Lower leg skin (tissue), 3 donors: Measurements from ENCODE around the gene PDGFD.

ENCODE experiments used
- CTCF ChIP-seq, 3 donors: fragments of 450-650 bp; IDR thresholded peaks; one replicate each; pipeline ENCODE4 v1.5.1; 2016; ENCODE audit warnings: antibody characterized with exemption in 3 of 3, mild to moderate bottlenecking in 3 of 3, moderate library complexity in 2 of 3
- POLR2A ChIP-seq, 2 donors: fragments of 450-650 bp; IDR thresholded peaks; one replicate each; pipeline ENCODE4 v1.6.1; 2016 to 2017; ENCODE audit warnings: antibody characterized with exemption in 2 of 2, mild to moderate bottlenecking in 1 of 2, moderate library complexity in 1 of 2

DNA sequence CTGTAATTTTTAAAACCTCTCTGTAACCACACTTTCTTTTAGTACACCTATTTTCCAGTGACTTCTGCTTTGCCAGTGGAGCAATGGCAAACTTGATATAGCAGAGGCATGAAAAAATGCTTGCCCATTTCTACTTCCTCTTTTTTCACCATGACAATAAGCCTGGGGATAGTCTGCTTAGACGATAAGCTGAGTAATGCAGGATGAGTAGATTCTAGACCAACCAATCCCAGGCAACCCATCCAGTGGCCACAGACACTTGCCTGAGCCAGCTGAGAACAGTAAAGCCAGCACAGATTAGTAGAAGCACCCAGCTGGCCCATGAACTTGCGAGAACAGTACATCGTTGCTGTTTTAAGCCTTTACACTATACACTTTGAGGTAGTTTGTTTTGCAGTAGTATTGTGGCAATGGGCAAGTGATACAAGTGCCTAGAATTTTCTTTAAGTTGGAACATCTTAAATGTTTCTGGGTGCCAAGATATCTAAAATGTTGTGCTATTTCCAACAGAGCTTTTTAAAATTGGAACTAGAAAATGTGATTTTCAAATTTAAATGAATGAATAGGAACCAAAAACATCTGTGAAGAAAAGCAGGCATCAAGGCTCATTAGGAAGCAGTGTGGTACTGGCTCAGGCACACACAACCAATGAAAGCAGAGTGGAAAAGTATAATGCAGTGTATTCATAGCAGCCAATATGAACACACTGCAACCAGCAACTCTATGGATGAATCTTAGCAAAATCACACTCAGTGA is 89.8 kb downstream of the PDGFD start:
- TF ChIP-seq CTCF (IDR thresholded peaks at IDR 0.05) (no peak), POLR2A (IDR thresholded peaks at IDR 0.05) (no peak)
